ENCODE results near the gene KCNN4. TPM values are rescaled to one million over a fixed set of nuclear protein-coding genes. Genes with fewer than 3 reads are reported as not detected.
A peak's percentile ranks its signal among the peaks of the same experiment; 100 is the strongest.

The KCNN4 gene
- total and polyA plus RNA-seq, 10 of the 15 experiments (the other 5 are each of a cell fraction or from before 2014, with no cell fraction given) = 1.4 to 112 (median 77.9) TPM

DNA sequence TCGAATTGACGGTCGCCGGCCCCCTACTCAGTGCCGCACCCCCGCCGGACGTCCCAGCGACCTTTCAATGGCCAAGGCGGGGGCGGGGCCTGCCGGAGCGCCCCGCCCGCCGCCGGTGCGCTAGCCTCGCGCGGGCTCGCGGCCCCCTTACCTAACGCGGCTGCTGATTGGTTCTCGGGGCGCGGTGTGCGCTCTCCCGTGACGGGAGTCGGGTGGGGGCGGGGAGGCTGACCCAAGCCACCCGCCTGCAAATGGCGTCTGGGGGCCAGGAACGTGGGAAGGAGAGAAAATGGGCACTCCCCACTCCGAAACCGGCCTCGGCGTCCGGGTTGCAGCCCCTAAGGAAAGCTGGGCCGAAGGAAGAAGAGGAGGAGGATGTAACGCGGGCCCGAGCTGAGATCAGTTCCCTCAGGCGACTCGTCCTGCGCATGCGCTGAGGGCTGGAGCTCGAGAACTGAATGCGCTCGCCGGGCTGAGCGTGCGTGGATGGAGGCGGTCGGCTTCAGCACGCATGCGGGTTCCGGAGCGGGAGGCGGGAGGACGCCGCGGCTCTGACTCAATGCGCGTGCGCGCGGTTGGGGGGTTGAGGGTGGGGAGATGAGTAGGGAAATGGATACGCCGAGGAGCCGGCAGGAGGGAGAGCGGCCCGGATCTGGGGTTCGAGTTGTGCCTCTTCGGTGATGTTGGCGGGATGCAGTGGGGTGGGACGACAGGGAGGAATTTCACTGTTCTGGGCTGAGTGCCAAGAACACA is 26.1 kb downstream of the KCNN4 start, which contains the start of gene SMG9 (continued):
- TF ChIP-seq PAX5 (IDR thresholded peaks at IDR 0.05; ENCODE audit: borderline replicate concordance, low read depth, low read length) = peak; percentile 97
- no peak for TF ChIP-seq ZNF274 (IDR thresholded peaks at IDR 0.05; ENCODE audit: insufficient read depth, insufficient read length)
- TF ChIP-seq GATAD2B (conservative IDR thresholded peaks at IDR 0.05; ENCODE audit: low read depth) = no peak; the same call in 1 of the 2 replicates
- no peak for TF ChIP-seq MEF2B (IDR thresholded peaks at IDR 0.05; ENCODE audit: partially characterized antibody, poor library complexity, severe bottlenecking)
- TF ChIP-seq IKZF2 (IDR thresholded peaks at IDR 0.05) = peak; percentile 52 to 69; a peak in 2 of 4 replicates
- TF ChIP-seq CHD1 (IDR thresholded peaks at IDR 0.05; ENCODE audit: low read depth, low read length) = no peak
- no peak for TF ChIP-seq TCF3 (IDR thresholded peaks at IDR 0.05; ENCODE audit: borderline replicate concordance, insufficient read depth, low read depth, low read length)
- TF ChIP-seq ZNF622 (IDR thresholded peaks at IDR 0.05) = no peak
- peak; percentile 30; the same call in 1 of the 2 replicates for TF ChIP-seq POLR2AphosphoS2 (IDR thresholded peaks at IDR 0.05; ENCODE audit: low read depth, low read length)
- TF ChIP-seq BMI1 (IDR thresholded peaks at IDR 0.05; ENCODE audit: borderline replicate concordance) = no peak; the same call in 1 of the 2 replicates
- TF ChIP-seq, protein P1, sequence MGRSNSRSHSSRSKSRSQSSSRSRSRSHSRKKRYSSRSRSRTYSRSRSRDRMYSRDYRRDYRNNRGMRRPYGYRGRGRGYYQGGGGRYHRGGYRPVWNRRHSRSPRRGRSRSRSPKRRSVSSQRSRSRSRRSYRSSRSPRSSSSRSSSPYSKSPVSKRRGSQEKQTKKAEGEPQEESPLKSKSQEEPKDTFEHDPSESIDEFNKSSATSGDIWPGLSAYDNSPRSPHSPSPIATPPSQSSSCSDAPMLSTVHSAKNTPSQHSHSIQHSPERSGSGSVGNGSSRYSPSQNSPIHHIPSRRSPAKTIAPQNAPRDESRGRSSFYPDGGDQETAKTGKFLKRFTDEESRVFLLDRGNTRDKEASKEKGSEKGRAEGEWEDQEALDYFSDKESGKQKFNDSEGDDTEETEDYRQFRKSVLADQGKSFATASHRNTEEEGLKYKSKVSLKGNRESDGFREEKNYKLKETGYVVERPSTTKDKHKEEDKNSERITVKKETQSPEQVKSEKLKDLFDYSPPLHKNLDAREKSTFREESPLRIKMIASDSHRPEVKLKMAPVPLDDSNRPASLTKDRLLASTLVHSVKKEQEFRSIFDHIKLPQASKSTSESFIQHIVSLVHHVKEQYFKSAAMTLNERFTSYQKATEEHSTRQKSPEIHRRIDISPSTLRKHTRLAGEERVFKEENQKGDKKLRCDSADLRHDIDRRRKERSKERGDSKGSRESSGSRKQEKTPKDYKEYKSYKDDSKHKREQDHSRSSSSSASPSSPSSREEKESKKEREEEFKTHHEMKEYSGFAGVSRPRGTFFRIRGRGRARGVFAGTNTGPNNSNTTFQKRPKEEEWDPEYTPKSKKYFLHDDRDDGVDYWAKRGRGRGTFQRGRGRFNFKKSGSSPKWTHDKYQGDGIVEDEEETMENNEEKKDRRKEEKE (IDR thresholded peaks at IDR 0.05) = 0 out of 2 replicates have a peak, but pooled peaks have one; percentile 54
- TF ChIP-seq NFYA (IDR thresholded peaks at IDR 0.05; ENCODE audit: borderline replicate concordance, low read depth, low read length) = no peak
- no peak for TF ChIP-seq SP1 (IDR thresholded peaks at IDR 0.05; ENCODE audit: low read depth, low read length)
- 0 out of 4 replicates have a peak, but pooled peaks of 1 of the 2 experiments have one; percentile 33 for TF ChIP-seq SRF (IDR thresholded peaks at IDR 0.05; ENCODE audit: low read depth in 2 of 2, low read length in 2 of 2)
- no peak for TF ChIP-seq CHD4 (IDR thresholded peaks at IDR 0.05)
- TF ChIP-seq BHLHE40 (IDR thresholded peaks at IDR 0.05; ENCODE audit: borderline replicate concordance in 1 of 2, low read depth in 2 of 2, low read length in 1 of 2) = peak; percentile 73 to 89
- TF ChIP-seq IRF3 (IDR thresholded peaks at IDR 0.05) = no peak; the same call in 1 of the 2 replicates
- no peak for TF ChIP-seq NR2C2 (IDR thresholded peaks at IDR 0.05; ENCODE audit: borderline replicate concordance, control insufficient read depth, insufficient read length, low read depth)
- TF ChIP-seq TBL1XR1 (IDR thresholded peaks at IDR 0.05; ENCODE audit: low read depth, low read length) = no peak
- TF ChIP-seq PAX8 (IDR thresholded peaks at IDR 0.05) = no peak
- peak in 1 of 2 experiments; percentile 79; a peak in 2 of 4 replicates for TF ChIP-seq ETV6 (conservative IDR thresholded peaks at IDR 0.05 in 1 of 2, IDR thresholded peaks at IDR 0.05 in 1 of 2; ENCODE audit: borderline replicate concordance in 1 of 2, low read depth in 1 of 2)
- no peak for TF ChIP-seq KDM1A (IDR thresholded peaks at IDR 0.05; ENCODE audit: borderline replicate concordance)
- TF ChIP-seq, protein P2, sequence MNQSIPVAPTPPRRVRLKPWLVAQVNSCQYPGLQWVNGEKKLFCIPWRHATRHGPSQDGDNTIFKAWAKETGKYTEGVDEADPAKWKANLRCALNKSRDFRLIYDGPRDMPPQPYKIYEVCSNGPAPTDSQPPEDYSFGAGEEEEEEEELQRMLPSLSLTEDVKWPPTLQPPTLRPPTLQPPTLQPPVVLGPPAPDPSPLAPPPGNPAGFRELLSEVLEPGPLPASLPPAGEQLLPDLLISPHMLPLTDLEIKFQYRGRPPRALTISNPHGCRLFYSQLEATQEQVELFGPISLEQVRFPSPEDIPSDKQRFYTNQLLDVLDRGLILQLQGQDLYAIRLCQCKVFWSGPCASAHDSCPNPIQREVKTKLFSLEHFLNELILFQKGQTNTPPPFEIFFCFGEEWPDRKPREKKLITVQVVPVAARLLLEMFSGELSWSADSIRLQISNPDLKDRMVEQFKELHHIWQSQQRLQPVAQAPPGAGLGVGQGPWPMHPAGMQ (IDR thresholded peaks at IDR 0.05; ENCODE audit: borderline replicate concordance) = no peak
- TF ChIP-seq GABPA (IDR thresholded peaks at IDR 0.05; ENCODE audit: low read depth) = no peak
- peak; percentile 66; the same call in 1 of the 2 replicates for TF ChIP-seq PML (IDR thresholded peaks at IDR 0.05; ENCODE audit: low read length)
